Endodermal cell (in vitro differentiated cells): ENCODE data around the gene UNG. TPM values are rescaled to one million over a fixed set of nuclear protein-coding genes. Genes with fewer than 3 reads are reported as not detected.

Experiments used
- DNase-seq: peaks from one replicate; pipeline ENCODE4 v3.0.0-alpha.2; 2017
- H3K27ac ChIP-seq: 2 replicates; pipeline ENCODE4 v1.5.1; 2013; ENCODE audit warnings: mild to moderate bottlenecking, low read depth, low read length, moderate library complexity
- H3K27me3 ChIP-seq: 2 replicates; pipeline ENCODE4 v1.6.1; 2013; ENCODE audit warnings: mild to moderate bottlenecking, low read length, moderate library complexity; ENCODE audit not compliant: insufficient read depth, control insufficient read depth, poor library complexity, severe bottlenecking
- H3K36me3 ChIP-seq: 2 replicates; pipeline ENCODE4 v1.7.0; 2013; ENCODE audit warnings: mild to moderate bottlenecking, low read length, moderate library complexity; ENCODE audit not compliant: control insufficient read depth, insufficient read depth
- H3K4me1 ChIP-seq: one replicate; pipeline ENCODE4 v1.7.0; 2013; ENCODE audit warnings: low read length; ENCODE audit not compliant: control insufficient read depth, insufficient read depth
- H3K4me3 ChIP-seq: 2 replicates; pipeline ENCODE4 v1.5.1; 2013; ENCODE audit warnings: mild to moderate bottlenecking, low read length, moderate library complexity
- H3K9ac ChIP-seq: 2 replicates; pipeline ENCODE4 v1.6.1; 2013; ENCODE audit warnings: mild to moderate bottlenecking, low read length, moderate library complexity; ENCODE audit not compliant: poor library complexity, severe bottlenecking; ENCODE audit errors: extremely low read depth
- H3K9me3 ChIP-seq: 2 replicates; pipeline ENCODE4 v1.6.1; 2013; ENCODE audit warnings: mild to moderate bottlenecking, low read length, moderate library complexity; ENCODE audit not compliant: control insufficient read depth
- H3K27ac Mint-ChIP-seq: 2 replicates; pipeline ENCODE4 v1.8.0; 2020; ENCODE audit warnings: mixed read lengths
- H3K27me3 Mint-ChIP-seq: 2 replicates; pipeline ENCODE4 v1.8.0; 2021; ENCODE audit warnings: mild to moderate bottlenecking, mixed read lengths; ENCODE audit not compliant: insufficient read depth
- H3K36me3 Mint-ChIP-seq: 2 replicates; pipeline ENCODE4 v1.8.0; 2020; ENCODE audit warnings: low read depth, mixed read lengths
- H3K4me1 Mint-ChIP-seq: 2 replicates; pipeline ENCODE4 v1.8.0; 2020; ENCODE audit warnings: mixed read lengths
- H3K4me3 Mint-ChIP-seq: 2 replicates; pipeline ENCODE4 v1.8.0; 2020; ENCODE audit warnings: mild to moderate bottlenecking, moderate library complexity, mixed read lengths
- H3K9me3 Mint-ChIP-seq: 2 replicates; pipeline ENCODE4 v1.8.0; 2020; ENCODE audit warnings: mild to moderate bottlenecking, mixed read lengths
- WGBS, 2 experiments: methylation state at CpG; one replicate each; pipeline versions ENCODE4 v1.1.5 to v1.1.7; 2013; ENCODE audit warnings: missing lambda C conversion rate in 2 of 2, mixed read lengths in 1 of 2; ENCODE audit not compliant: insufficient coverage in 1 of 2, insufficient read length in 1 of 2; 5-methylcytosine and 5-hydroxymethylcytosine counted together
- total RNA-seq, 2 donors: library from RNA; stranded (reverse); fragmentation: NEBNext Ultra II Directional in 1 of 2; extraction: Animal tissue kit (Norgen Biotek cat#: 25700) in 1 of 2; gene quantifications; 2 replicates in 1 of 2; 3 replicates in 1 of 2; pipeline ENCODE4 v1.2.1, GENCODE V29; 2021
- TF ChIP-seq, protein P1 (sequence below): fragments of 200-600 bp; sonication (generic); conservative IDR thresholded peaks from 2 replicates; pipeline ENCODE4 v1.5.0; 2021; ENCODE audit warnings: antibody characterized with exemption, mild to moderate bottlenecking

UNG gene
- total RNA-seq, 2 donors from 2014 or later, result 104 to 114 TPM

DNA sequence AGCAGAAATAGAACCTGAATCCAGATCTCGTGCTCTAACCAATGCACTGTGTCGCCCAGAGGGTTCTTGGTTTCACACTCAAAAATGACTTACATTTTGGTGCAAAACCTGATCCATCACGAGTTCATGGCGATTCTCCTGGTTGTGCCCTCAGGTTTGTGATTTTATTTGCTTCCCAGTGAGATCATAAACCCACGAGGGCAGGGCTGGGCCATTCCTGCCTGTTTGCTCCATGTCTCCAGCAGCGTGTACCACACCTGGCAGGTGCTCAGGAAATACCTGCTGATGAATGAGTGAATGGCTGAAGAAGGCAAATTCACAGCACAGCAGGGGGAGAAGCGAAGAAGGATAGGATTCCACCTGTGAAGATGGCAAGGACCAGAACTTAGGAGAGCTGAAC is 28.4 kb downstream of the UNG start:
- no peaks in the 10 kb centered on the region for H3K9me3 Mint-ChIP-seq
- H3K9ac ChIP-seq, result no peak overlapping the region
- DNase-seq, result no peak
- WGBS, 2 experiments, result 86 to 94% methylated on average over 5 to 7 of the region's 7 CpGs
- H3K27me3 ChIP-seq, result no peaks in the 10 kb centered on the region
- no peak overlapping the region for H3K27ac Mint-ChIP-seq
- no peak overlapping the region for H3K4me3 ChIP-seq
- TF ChIP-seq, protein P1, sequence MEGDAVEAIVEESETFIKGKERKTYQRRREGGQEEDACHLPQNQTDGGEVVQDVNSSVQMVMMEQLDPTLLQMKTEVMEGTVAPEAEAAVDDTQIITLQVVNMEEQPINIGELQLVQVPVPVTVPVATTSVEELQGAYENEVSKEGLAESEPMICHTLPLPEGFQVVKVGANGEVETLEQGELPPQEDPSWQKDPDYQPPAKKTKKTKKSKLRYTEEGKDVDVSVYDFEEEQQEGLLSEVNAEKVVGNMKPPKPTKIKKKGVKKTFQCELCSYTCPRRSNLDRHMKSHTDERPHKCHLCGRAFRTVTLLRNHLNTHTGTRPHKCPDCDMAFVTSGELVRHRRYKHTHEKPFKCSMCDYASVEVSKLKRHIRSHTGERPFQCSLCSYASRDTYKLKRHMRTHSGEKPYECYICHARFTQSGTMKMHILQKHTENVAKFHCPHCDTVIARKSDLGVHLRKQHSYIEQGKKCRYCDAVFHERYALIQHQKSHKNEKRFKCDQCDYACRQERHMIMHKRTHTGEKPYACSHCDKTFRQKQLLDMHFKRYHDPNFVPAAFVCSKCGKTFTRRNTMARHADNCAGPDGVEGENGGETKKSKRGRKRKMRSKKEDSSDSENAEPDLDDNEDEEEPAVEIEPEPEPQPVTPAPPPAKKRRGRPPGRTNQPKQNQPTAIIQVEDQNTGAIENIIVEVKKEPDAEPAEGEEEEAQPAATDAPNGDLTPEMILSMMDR, result no peak
- no peaks in the 10 kb centered on the region for H3K4me1 ChIP-seq
- no peaks in the 10 kb centered on the region for H3K36me3 Mint-ChIP-seq
- no peaks in the 10 kb centered on the region for H3K9me3 ChIP-seq
- H3K4me3 Mint-ChIP-seq, result no peak overlapping the region
- no peak overlapping the region for H3K27ac ChIP-seq
- H3K27me3 Mint-ChIP-seq, result no peaks in the 10 kb centered on the region
- no peaks in the 10 kb centered on the region for H3K36me3 ChIP-seq
- peaks cover 3% of the 10 kb centered on the region for H3K4me1 Mint-ChIP-seq

DNA sequence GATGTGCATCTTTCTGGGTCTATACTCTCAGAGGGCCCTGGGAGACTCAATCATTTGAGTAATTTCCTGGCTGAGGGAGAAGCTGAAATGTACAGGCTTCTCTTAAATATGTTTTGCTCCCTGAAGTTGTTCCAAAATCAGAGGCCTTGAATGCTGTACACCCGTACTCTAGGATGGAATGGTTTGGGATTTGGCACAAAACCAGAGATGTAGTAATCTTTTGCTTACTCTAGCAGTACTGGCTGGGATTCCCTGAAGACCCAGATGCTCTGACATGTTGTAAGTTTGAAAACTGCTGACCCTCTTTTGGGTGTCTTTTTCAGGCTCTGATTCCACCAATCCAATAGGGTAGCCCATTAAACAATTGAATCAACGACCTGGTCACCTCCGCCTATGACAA is 29.4 kb downstream of the UNG start:
- Histone ChIP-seq H3K9me3 (no peaks in the 10 kb centered on the region), H3K27me3 (no peaks in the 10 kb centered on the region), H3K4me3 (no peak overlapping the region), H3K9ac (no peak overlapping the region), H3K4me1 (no peaks in the 10 kb centered on the region), H3K27ac (no peak overlapping the region), H3K36me3 (no peaks in the 10 kb centered on the region)
- no peaks in the 10 kb centered on the region for H3K9me3 Mint-ChIP-seq
- TF ChIP-seq, protein P1, result no peak
- DNase-seq, result no peak
- no peak overlapping the region for H3K27ac Mint-ChIP-seq
- no peaks in the 10 kb centered on the region for H3K36me3 Mint-ChIP-seq
- peaks cover 3% of the 10 kb centered on the region for H3K4me1 Mint-ChIP-seq
- 92 to 100% methylated on average over 2 to 3 of the region's 3 CpGs for WGBS, 2 experiments
- no peak overlapping the region for H3K4me3 Mint-ChIP-seq
- no peaks in the 10 kb centered on the region for H3K27me3 Mint-ChIP-seq

DNA sequence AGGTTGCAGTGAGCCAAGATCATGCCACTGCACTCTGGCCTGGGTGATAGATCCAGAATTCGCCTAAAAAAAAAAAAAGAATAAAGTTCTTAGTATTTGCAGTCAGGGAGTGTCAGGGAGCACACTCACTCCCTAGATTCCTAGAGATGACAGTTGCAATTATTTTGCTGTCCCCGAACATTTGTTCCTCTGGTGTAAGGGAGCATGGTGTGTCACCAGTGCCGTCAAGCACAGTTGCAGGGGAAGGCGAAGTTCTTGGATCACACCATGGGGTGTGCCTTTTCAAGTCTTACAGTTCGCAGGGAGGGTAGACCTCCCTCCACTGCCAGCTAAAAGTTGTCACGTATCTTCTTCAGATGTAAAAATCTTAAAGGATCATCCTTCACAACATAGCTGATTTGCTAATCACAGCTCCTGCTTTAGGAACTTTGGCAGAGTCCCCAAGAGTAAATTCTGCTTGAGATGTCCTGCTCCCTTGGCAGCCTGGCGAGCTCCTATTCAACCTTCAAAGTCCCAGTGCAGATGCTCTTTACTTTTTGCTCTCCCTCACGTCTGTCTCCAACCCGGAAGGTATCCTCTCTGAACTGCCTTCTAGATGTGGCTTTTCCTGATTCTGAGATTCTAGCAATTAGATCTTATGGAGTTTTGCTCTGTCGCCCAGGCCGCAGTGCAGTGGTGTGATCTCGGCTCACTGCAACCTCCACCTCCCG is 30.3 kb downstream of the UNG start:
- H3K27me3 ChIP-seq, result no peaks in the 10 kb centered on the region
- TF ChIP-seq, protein P1, result no peak
- no peaks in the 10 kb centered on the region for H3K9me3 Mint-ChIP-seq
- DNase-seq, result no peak
- 84% methylated on average over 10 to 13 of the region's 13 CpGs for WGBS, 2 experiments
- H3K9ac ChIP-seq, result no peak overlapping the region
- H3K9me3 ChIP-seq, result no peaks in the 10 kb centered on the region
- H3K4me3 ChIP-seq, result no peak overlapping the region
- H3K4me1 Mint-ChIP-seq, result peaks cover 3% of the 10 kb centered on the region
- no peak overlapping the region for H3K27ac Mint-ChIP-seq
- no peak overlapping the region for H3K27ac ChIP-seq
- H3K4me1 ChIP-seq, result no peaks in the 10 kb centered on the region
- H3K36me3 ChIP-seq, result no peaks in the 10 kb centered on the region
- H3K4me3 Mint-ChIP-seq, result no peak overlapping the region
- H3K27me3 Mint-ChIP-seq, result no peaks in the 10 kb centered on the region
- H3K36me3 Mint-ChIP-seq, result no peaks in the 10 kb centered on the region
